ENCODE results near the gene MAPK10. TPM values are rescaled to one million over a fixed set of nuclear protein-coding genes. Genes with fewer than 3 reads are reported as not detected.

MAPK10 gene
- total RNA-seq, 1 donor from 2014 or later: 23.6 TPM

GRCh38 chr4:86274642-86275041 is 85.2 kb downstream of the MAPK10 start:
- intact Hi-C loops (cut with DNase I): no loop called here
- no peaks in the 10 kb centered on the region for H3K27me3 ChIP-seq
- ATAC-seq: no peak
- no peaks in the 10 kb centered on the region for H3K4me1 ChIP-seq
- H3K4me3 ChIP-seq: no peak overlapping the region
- DNase-seq: no peak
- H3K27ac ChIP-seq: no peak overlapping the region
- TF ChIP-seq CTCF (IDR thresholded peaks at IDR 0.05): no peak
- H3K9me3 ChIP-seq: no peaks in the 10 kb centered on the region
- no peaks in the 10 kb centered on the region for H3K36me3 ChIP-seq

- no peak overlapping the region for H3K27ac ChIP-seq
- no peak for ATAC-seq
- H3K9me3 ChIP-seq: no peaks in the 10 kb centered on the region
- no peaks in the 10 kb centered on the region for H3K36me3 ChIP-seq
- H3K27me3 ChIP-seq: no peaks in the 10 kb centered on the region
- no peak overlapping the region for H3K4me3 ChIP-seq
- no peaks in the 10 kb centered on the region for H3K4me1 ChIP-seq
- intact Hi-C loops (cut with DNase I): no loop called here
- TF ChIP-seq CTCF (IDR thresholded peaks at IDR 0.05): no peak
- no peak for DNase-seq
Measured at GRCh38 chr4:86272669-86273068, 87.2 kb downstream of the MAPK10 start.

- H3K4me1 ChIP-seq: no peaks in the 10 kb centered on the region
- H3K27me3 ChIP-seq: no peaks in the 10 kb centered on the region
- TF ChIP-seq CTCF (IDR thresholded peaks at IDR 0.05): no peak
- no peak for DNase-seq
- no peak overlapping the region for H3K27ac ChIP-seq
- intact Hi-C loops (cut with DNase I): no loop called here
- no peaks in the 10 kb centered on the region for H3K36me3 ChIP-seq
- H3K4me3 ChIP-seq: no peak overlapping the region
- no peak for ATAC-seq
- H3K9me3 ChIP-seq: no peaks in the 10 kb centered on the region
Measured at GRCh38 chr4:86271057-86271456, 88.8 kb downstream of the MAPK10 start.

- Histone ChIP-seq H3K4me3 (no peak overlapping the region), H3K4me1 (no peaks in the 10 kb centered on the region), H3K27me3 (no peaks in the 10 kb centered on the region), H3K36me3 (no peaks in the 10 kb centered on the region), H3K27ac (no peak overlapping the region), H3K9me3 (no peaks in the 10 kb centered on the region)
- DNase-seq: no peak
- intact Hi-C loops (cut with DNase I): no loop called here
- no peak for ATAC-seq
- TF ChIP-seq CTCF (IDR thresholded peaks at IDR 0.05): no peak
Measured at GRCh38 chr4:86269354-86269753, 90.5 kb downstream of the MAPK10 start.

- no peak overlapping the region for H3K4me3 ChIP-seq
- no peak overlapping the region for H3K27ac ChIP-seq
- ATAC-seq (no peak), DNase-seq (no peak)
- no peaks in the 10 kb centered on the region for H3K9me3 ChIP-seq
- no peaks in the 10 kb centered on the region for H3K27me3 ChIP-seq
- no peak for TF ChIP-seq CTCF (IDR thresholded peaks at IDR 0.05)
- no peaks in the 10 kb centered on the region for H3K4me1 ChIP-seq
- no peaks in the 10 kb centered on the region for H3K36me3 ChIP-seq
- intact Hi-C loops (cut with DNase I): no loop called here
Measured at GRCh38 chr4:86264241-86264640, 95.6 kb downstream of the MAPK10 start.

- ATAC-seq (no peak), DNase-seq (no peak)
- H3K4me1 ChIP-seq: no peaks in the 10 kb centered on the region
- no peaks in the 10 kb centered on the region for H3K27me3 ChIP-seq
- H3K27ac ChIP-seq: no peak overlapping the region
- intact Hi-C loops (cut with DNase I): no loop called here
- no peaks in the 10 kb centered on the region for H3K36me3 ChIP-seq
- H3K4me3 ChIP-seq: no peak overlapping the region
- TF ChIP-seq CTCF (IDR thresholded peaks at IDR 0.05): no peak
- no peaks in the 10 kb centered on the region for H3K9me3 ChIP-seq
Measured at GRCh38 chr4:86261636-86262035, 98.2 kb downstream of the MAPK10 start.

All from upper lobe of right lung (tissue), 1 donor.